Testis (tissue), 3 donors: Measurements from ENCODE around the gene ZSCAN5B. TPM values are rescaled to one million over a fixed set of nuclear protein-coding genes. Genes with fewer than 3 reads are reported as not detected.
A peak's percentile ranks its signal among the peaks of the same experiment; 100 is the strongest.

ENCODE experiments used
- DNase-seq: peaks from one replicate; pipeline ENCODE4 v3.0.0-alpha.2; 2019
- H3K27ac ChIP-seq, 2 donors: fragments of 200-600 bp; sonication (generic); one replicate each; pipeline ENCODE4 v1.5.1; 2019
- H3K27me3 ChIP-seq: fragments of 200-600 bp; sonication (generic); one replicate; pipeline ENCODE4 v1.5.1; 2019
- H3K36me3 ChIP-seq: fragments of 200-600 bp; sonication (generic); one replicate; pipeline ENCODE4 v1.5.1; 2017; ENCODE audit warnings: low read depth; ENCODE audit errors: missing control alignments
- H3K4me1 ChIP-seq: fragments of 200-600 bp; sonication (generic); one replicate; pipeline ENCODE4 v1.5.1; 2019
- H3K4me3 ChIP-seq, 2 donors: fragments of 200-600 bp; sonication (generic); one replicate each; pipeline ENCODE4 v1.5.1; 2017 to 2019
- H3K9me3 ChIP-seq: fragments of 200-600 bp; sonication (generic); one replicate; pipeline ENCODE4 v1.5.1; 2017
- POLR2A ChIP-seq: fragments of 450-650 bp; IDR thresholded peaks from one replicate; pipeline ENCODE4 v1.6.1; 2017; ENCODE audit warnings: antibody characterized with exemption, mild to moderate bottlenecking, moderate library complexity
- WGBS, 2 donors: methylation state at CpG; one replicate each; pipeline ENCODE4 v1.1.5; 2018; 5-methylcytosine and 5-hydroxymethylcytosine counted together
- intact Hi-C: fragments of 100-400 bp; cut with DNase I; formaldehyde crosslinking; loops from one replicate; pipeline ENCODE4 v1.15.1; 2023; ENCODE audit warnings: low total_unique reads
- polyA plus RNA-seq: library from polyadenylated mRNA; stranded (reverse); fragments of 350-450 nt; fragmentation: Illumina TruSeq; extraction: RNeasy Lipid Tissue Mini Kit (QIAGEN cat#74804); gene quantifications from one replicate; pipeline ENCODE4 v1.2.3, GENCODE V29; 2014; ENCODE audit warnings: low read depth, low replicate concordance; ENCODE audit not compliant: insufficient read depth
- total RNA-seq, 2 donors: library from RNA; depleted of rRNA; stranded (reverse); fragments of >200 nt; gene quantifications; one replicate each; pipeline ENCODE4 v1.2.3, GENCODE V29; 2016
- TF ChIP-seq, protein P1 (sequence below), 3 experiments: fragments of 450-650 bp in 2 of 3; fragments of 200-600 bp in 1 of 3; sonication (generic) in 1 of 3; IDR thresholded peaks; one replicate each; pipeline ENCODE4 v1.5.1; 2016 to 2019; ENCODE audit warnings: antibody characterized with exemption in 3 of 3, mild to moderate bottlenecking in 2 of 3, moderate library complexity in 1 of 3

The ZSCAN5B gene
- total and polyA plus RNA-seq, 3 donors from 2014 or later, result 3.0 to 5.8 (median 4.0) TPM

DNA sequence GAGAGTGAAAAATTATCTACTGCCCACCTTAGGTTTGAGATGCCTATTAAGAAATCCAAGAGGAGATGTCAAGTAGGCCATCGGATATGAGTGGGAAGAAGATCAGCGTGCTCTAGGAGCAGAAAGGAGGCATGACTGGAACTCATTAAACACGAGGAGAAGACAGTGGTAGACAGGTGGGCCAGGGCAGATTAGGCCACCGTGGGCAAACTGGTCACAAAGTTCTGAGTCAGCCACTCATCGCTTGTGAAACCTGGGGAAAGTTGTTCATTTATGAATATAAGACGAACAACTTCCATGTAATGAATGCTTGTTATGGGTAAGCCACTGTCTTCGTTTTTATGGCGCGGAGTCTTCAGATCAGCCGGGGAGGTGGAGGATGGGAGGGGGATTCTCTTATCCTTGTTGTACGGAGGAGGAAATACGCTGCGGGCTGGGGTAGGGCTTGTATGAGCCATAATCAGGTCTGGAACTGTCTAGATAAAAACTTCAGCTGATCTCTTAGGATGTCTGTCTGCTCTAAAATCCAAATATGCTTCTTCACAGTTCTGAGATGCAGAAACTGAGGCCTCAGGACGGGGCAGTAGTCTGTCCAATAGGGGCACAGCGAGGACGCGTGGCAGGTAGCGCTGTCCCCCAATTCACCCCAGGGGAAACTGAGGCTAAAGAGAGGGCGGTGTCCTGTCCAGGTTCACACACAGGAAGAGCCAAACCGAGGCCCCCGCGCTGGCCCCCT lies 57.6 kb downstream of the ZSCAN5B start:
- H3K4me3 ChIP-seq, result peak overlapping the region; percentile 57 to 80
- TF ChIP-seq POLR2A, result no peak
- TF ChIP-seq, protein P1, sequence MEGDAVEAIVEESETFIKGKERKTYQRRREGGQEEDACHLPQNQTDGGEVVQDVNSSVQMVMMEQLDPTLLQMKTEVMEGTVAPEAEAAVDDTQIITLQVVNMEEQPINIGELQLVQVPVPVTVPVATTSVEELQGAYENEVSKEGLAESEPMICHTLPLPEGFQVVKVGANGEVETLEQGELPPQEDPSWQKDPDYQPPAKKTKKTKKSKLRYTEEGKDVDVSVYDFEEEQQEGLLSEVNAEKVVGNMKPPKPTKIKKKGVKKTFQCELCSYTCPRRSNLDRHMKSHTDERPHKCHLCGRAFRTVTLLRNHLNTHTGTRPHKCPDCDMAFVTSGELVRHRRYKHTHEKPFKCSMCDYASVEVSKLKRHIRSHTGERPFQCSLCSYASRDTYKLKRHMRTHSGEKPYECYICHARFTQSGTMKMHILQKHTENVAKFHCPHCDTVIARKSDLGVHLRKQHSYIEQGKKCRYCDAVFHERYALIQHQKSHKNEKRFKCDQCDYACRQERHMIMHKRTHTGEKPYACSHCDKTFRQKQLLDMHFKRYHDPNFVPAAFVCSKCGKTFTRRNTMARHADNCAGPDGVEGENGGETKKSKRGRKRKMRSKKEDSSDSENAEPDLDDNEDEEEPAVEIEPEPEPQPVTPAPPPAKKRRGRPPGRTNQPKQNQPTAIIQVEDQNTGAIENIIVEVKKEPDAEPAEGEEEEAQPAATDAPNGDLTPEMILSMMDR (IDR thresholded peaks at IDR 0.05), result no peak
- intact Hi-C loops, result no loop called here

More for the DNA sequence above, 57.6 kb downstream of the ZSCAN5B start:
- Histone ChIP-seq H3K9me3 (no peaks in the 10 kb centered on the region), H3K36me3 (no peaks in the 10 kb centered on the region), H3K27ac (peak overlapping the region; percentile 81 to 89), H3K27me3 (no peaks in the 10 kb centered on the region), H3K4me1 (peaks cover 15% of the 10 kb centered on the region)
- 19 to 23% methylated on average over 18 to 22 of the region's 22 CpGs for WGBS, 2 donors
- DNase-seq, result no peak

Other genes with a start within 250 kb of the ZSCAN5B start
- gene NLRP8, start 250.0 kb downstream of the ZSCAN5B start, total RNA-seq, result under 1 TPM; 0.39 to 0.56 TPM
- 0.13 TPM for gene NLRP8, start 250.0 kb downstream of the ZSCAN5B start, polyA plus RNA-seq
- 1 to 10 TPM; 1.2 to 2.8 TPM for gene NLRP5, start 211.0 kb downstream of the ZSCAN5B start, total RNA-seq
- gene NLRP5, start 211.0 kb downstream of the ZSCAN5B start, polyA plus RNA-seq, result 0.47 TPM
- gene ZNF787, start 76.5 kb downstream of the ZSCAN5B start, total RNA-seq, result 10 to 100 TPM; 35.7 to 41.4 TPM
- 22.3 TPM for gene ZNF787, start 76.5 kb downstream of the ZSCAN5B start, polyA plus RNA-seq
- gene ZNF444, start 56.5 kb downstream of the ZSCAN5B start, total RNA-seq, result 10 to 100 TPM; 59.2 to 62.6 TPM
- 24.7 TPM for gene ZNF444, start 56.5 kb downstream of the ZSCAN5B start, polyA plus RNA-seq
- gene GALP, start 21.8 kb downstream of the ZSCAN5B start, total RNA-seq, result not detected
- not detected for gene GALP, start 21.8 kb downstream of the ZSCAN5B start, polyA plus RNA-seq
- under 1 TPM; 0.19 to 0.31 TPM for gene ZSCAN5C, start 4.5 kb upstream of the ZSCAN5B start, total RNA-seq
- not detected for gene ZSCAN5C, start 4.5 kb upstream of the ZSCAN5B start, polyA plus RNA-seq
- gene EDDM13, start 75.0 kb upstream of the ZSCAN5B start, total RNA-seq, result under 1 TPM in 1 of 2 donors, not detected in 1; 0.79 TPM
- gene EDDM13, start 75.0 kb upstream of the ZSCAN5B start, polyA plus RNA-seq, result 1.8 TPM
- 10 to 100 TPM; 39.8 to 55.3 TPM for gene ZSCAN5A, start 117.1 kb upstream of the ZSCAN5B start, total RNA-seq
- 50.6 TPM for gene ZSCAN5A, start 117.1 kb upstream of the ZSCAN5B start, polyA plus RNA-seq
- gene ZNF582, start 195.8 kb upstream of the ZSCAN5B start, total RNA-seq, result 10 to 100 TPM; 11.3 to 12.0 TPM
- 7.2 TPM for gene ZNF582, start 195.8 kb upstream of the ZSCAN5B start, polyA plus RNA-seq
- gene ZNF583, start 206.5 kb upstream of the ZSCAN5B start, total RNA-seq, result 10 to 100 TPM in 1 of 2 donors, 1 to 10 TPM in 1; 8.6 to 16.2 TPM
- gene ZNF583, start 206.5 kb upstream of the ZSCAN5B start, polyA plus RNA-seq, result 13.2 TPM